ENCODE measurements around the gene LRRC42. TPM values are rescaled to one million over a fixed set of nuclear protein-coding genes. Genes with fewer than 3 reads are reported as not detected.
"Not testable (repeated sequence)": the region's sequence is repeated elsewhere in the genome, so short reads cannot be mapped to it uniquely, and the experiment has no call there.

Gene LRRC42
- total RNA-seq, 1 donor from 2014 or later = 69.1 TPM

DNA sequence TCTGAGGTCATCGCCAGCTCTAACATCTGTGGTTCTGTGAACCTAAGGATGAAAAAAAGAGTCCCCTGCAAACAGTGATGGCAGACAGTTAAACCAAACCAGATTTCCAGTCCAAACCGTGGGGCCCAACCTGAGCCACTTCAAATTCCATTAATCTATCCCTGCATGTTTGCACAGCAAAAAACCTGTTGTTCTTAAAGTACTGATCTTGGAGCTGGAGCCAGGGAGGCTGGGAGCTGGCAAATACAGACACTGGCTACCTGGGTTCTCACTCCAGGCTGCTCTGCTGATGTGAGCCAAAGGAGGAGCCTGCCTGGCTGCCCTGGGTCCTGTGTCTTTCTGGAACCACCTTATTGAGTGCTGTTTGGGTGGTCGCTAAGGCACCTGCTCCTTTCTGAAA, 55.4 kb downstream of the LRRC42 start:
- peaks cover 4% of the 10 kb centered on the region for H3K9me3 Mint-ChIP-seq
- no peaks in the 10 kb centered on the region for H3K27me3 ChIP-seq
- H3K9ac ChIP-seq = no peak overlapping the region
- H3K27me3 Mint-ChIP-seq (ENCODE audit: insufficient read depth, low read depth) = peaks cover 18% of the 10 kb centered on the region
- no peak overlapping the region for H3K4me3 Mint-ChIP-seq
- TF ChIP-seq EZH2phosphoT487 (IDR thresholded peaks at IDR 0.05) (no peak), EZH2 (IDR thresholded peaks at IDR 0.05) (no peak)
- TF ChIP-seq, protein P1, sequence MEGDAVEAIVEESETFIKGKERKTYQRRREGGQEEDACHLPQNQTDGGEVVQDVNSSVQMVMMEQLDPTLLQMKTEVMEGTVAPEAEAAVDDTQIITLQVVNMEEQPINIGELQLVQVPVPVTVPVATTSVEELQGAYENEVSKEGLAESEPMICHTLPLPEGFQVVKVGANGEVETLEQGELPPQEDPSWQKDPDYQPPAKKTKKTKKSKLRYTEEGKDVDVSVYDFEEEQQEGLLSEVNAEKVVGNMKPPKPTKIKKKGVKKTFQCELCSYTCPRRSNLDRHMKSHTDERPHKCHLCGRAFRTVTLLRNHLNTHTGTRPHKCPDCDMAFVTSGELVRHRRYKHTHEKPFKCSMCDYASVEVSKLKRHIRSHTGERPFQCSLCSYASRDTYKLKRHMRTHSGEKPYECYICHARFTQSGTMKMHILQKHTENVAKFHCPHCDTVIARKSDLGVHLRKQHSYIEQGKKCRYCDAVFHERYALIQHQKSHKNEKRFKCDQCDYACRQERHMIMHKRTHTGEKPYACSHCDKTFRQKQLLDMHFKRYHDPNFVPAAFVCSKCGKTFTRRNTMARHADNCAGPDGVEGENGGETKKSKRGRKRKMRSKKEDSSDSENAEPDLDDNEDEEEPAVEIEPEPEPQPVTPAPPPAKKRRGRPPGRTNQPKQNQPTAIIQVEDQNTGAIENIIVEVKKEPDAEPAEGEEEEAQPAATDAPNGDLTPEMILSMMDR (IDR thresholded peaks at IDR 0.05) = no peak
- H3K4me1 Mint-ChIP-seq = no peaks in the 10 kb centered on the region
- no peak overlapping the region for H3K4me3 ChIP-seq
- H3K36me3 Mint-ChIP-seq = no peaks in the 10 kb centered on the region
- no peaks in the 10 kb centered on the region for H4K20me1 ChIP-seq (ENCODE audit: low read depth)
- DNase-seq (ENCODE audit: low spot score) = no peak
- H3K4me2 ChIP-seq = no peak overlapping the region
- peak overlapping the region; percentile 58 for H2AFZ ChIP-seq (replicated peaks)
- H3K27ac ChIP-seq = no peak overlapping the region
- H3K36me3 ChIP-seq = no peaks in the 10 kb centered on the region
- no peaks in the 10 kb centered on the region for H3K79me2 ChIP-seq (ENCODE audit: low read depth)
- H3F3A ChIP-seq (ENCODE audit: low read depth) = no peaks in the 10 kb centered on the region
- no peak overlapping the region for H3K27ac Mint-ChIP-seq
- H3K4me1 ChIP-seq = no peaks in the 10 kb centered on the region
- H3K9me3 ChIP-seq (ENCODE audit: low read depth) = no peaks in the 10 kb centered on the region

GRCh38 chr1:54002544-54003248, 56.5 kb downstream of the LRRC42 start:
- Histone ChIP-seq H3K9me3 (ENCODE audit: low read depth) (no peaks in the 10 kb centered on the region), H3K79me2 (ENCODE audit: low read depth) (no peaks in the 10 kb centered on the region), H3K4me2 (no peak overlapping the region), H4K20me1 (ENCODE audit: low read depth) (no peaks in the 10 kb centered on the region), H2AFZ (replicated peaks) (no peak overlapping the region), H3K4me1 (no peaks in the 10 kb centered on the region), H3K9ac (no peak overlapping the region), H3K36me3 (no peaks in the 10 kb centered on the region), H3F3A (ENCODE audit: low read depth) (no peaks in the 10 kb centered on the region), H3K27ac (no peak overlapping the region), H3K4me3 (no peak overlapping the region), H3K27me3 (no peaks in the 10 kb centered on the region)
- no peak overlapping the region for H3K4me3 Mint-ChIP-seq
- peaks cover 4% of the 10 kb centered on the region for H3K9me3 Mint-ChIP-seq
- peak overlapping the region; percentile 74 for H3K27ac Mint-ChIP-seq
- peaks cover 17% of the 10 kb centered on the region for H3K27me3 Mint-ChIP-seq (ENCODE audit: insufficient read depth, low read depth)
- no peak for TF ChIP-seq EZH2phosphoT487 (IDR thresholded peaks at IDR 0.05)
- TF ChIP-seq, protein P1 (IDR thresholded peaks at IDR 0.05) = no peak
- no peak for TF ChIP-seq EZH2 (IDR thresholded peaks at IDR 0.05)
- DNase-seq (ENCODE audit: low spot score) = no peak
- H3K4me1 Mint-ChIP-seq = no peaks in the 10 kb centered on the region
- H3K36me3 Mint-ChIP-seq = no peaks in the 10 kb centered on the region

GRCh38 chr1:54003249-54003646, 57.1 kb downstream of the LRRC42 start:
- Histone ChIP-seq H3K79me2 (ENCODE audit: low read depth) (no peaks in the 10 kb centered on the region), H3K9me3 (ENCODE audit: low read depth) (no peaks in the 10 kb centered on the region), H3K9ac (no peak overlapping the region), H2AFZ (replicated peaks) (no peak overlapping the region), H3K4me1 (no peaks in the 10 kb centered on the region), H3K4me3 (no peak overlapping the region), H3K27me3 (no peaks in the 10 kb centered on the region), H3K4me2 (no peak overlapping the region), H3K36me3 (no peaks in the 10 kb centered on the region), H3F3A (ENCODE audit: low read depth) (no peaks in the 10 kb centered on the region), H4K20me1 (ENCODE audit: low read depth) (no peaks in the 10 kb centered on the region), H3K27ac (no peak overlapping the region)
- TF ChIP-seq EZH2phosphoT487 (IDR thresholded peaks at IDR 0.05) (no peak), EZH2 (IDR thresholded peaks at IDR 0.05) (no peak)
- TF ChIP-seq, protein P1 (IDR thresholded peaks at IDR 0.05) = no peak
- H3K27ac Mint-ChIP-seq = no peak overlapping the region
- no peak for DNase-seq (ENCODE audit: low spot score)
- no peak overlapping the region for H3K4me3 Mint-ChIP-seq
- H3K27me3 Mint-ChIP-seq (ENCODE audit: insufficient read depth, low read depth) = peaks cover 17% of the 10 kb centered on the region
- H3K9me3 Mint-ChIP-seq = peaks cover 4% of the 10 kb centered on the region
- no peaks in the 10 kb centered on the region for H3K4me1 Mint-ChIP-seq
- H3K36me3 Mint-ChIP-seq = no peaks in the 10 kb centered on the region

DNA sequence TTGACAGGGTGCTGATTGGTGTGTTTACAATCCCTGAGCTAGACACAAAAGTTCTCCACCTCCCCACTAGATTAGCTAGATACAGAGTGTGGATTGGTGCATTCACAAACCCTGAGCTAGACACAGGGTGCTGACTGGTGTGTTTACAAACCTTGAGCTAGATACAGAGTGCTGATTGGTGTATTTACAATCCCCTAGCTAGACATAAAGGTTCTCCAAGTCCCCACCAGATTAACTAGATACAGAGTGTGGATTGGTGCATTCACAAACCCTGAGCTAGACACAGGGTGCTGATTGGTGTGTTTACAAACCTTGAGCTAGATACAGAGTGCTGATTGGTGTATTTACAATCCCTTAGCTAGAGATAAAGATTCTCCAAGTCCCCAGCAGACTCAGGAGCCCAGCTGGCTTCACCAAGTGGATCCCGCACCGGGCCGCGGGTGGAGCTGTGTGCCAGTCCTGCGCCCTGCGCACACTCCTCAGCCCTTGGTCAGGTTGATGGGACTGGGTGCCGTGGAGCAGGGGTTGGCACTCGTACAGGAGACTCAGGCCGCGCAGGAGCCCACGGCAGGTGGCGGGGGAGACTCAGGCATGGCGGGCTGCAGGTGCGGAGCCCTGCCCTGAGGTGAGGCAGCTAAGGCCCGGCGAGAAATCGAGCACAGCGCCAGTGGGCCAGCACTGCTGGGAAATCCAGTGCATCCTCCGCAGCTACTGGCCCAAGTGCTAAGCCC, 57.8 kb downstream of the LRRC42 start:
- H3K4me3 ChIP-seq; DNase-seq (ENCODE audit: low spot score); H4K20me1 ChIP-seq (ENCODE audit: low read depth); H3K27ac ChIP-seq; H3K79me2 ChIP-seq (ENCODE audit: low read depth); H3K36me3 Mint-ChIP-seq; H3K27ac Mint-ChIP-seq; H3K27me3 ChIP-seq; H3K36me3 ChIP-seq; H3F3A ChIP-seq (ENCODE audit: low read depth); H3K4me1 Mint-ChIP-seq; H3K9me3 Mint-ChIP-seq; H3K4me3 Mint-ChIP-seq; H3K4me1 ChIP-seq; H2AFZ ChIP-seq (replicated peaks); H3K4me2 ChIP-seq; H3K9me3 ChIP-seq (ENCODE audit: low read depth); H3K9ac ChIP-seq: not testable (repeated sequence)
- H3K27me3 Mint-ChIP-seq (ENCODE audit: insufficient read depth, low read depth) = peaks cover 17% of the 10 kb centered on the region
